Measurements from ENCODE around the gene LRRC8B.

DNA sequence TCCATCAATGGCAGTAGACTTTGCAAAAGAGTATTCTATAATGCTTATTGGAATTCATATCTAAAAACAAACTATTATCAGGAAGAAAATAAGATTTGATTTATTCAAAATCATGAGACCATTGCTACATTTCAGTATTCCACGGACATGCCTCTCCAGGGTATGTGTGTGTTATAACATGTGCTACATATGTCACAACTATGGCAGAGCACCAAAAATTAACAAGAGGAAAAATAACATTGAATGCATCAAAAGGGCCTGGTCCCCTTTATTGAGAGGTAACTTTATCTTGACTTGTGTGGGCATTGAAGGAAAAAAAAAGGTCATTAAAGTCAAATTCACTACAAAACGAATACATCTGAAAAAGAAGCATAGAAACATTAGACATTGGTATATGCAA lies 22.6 kb upstream of the LRRC8B start:
- TF ChIP-seq, protein P1, sequence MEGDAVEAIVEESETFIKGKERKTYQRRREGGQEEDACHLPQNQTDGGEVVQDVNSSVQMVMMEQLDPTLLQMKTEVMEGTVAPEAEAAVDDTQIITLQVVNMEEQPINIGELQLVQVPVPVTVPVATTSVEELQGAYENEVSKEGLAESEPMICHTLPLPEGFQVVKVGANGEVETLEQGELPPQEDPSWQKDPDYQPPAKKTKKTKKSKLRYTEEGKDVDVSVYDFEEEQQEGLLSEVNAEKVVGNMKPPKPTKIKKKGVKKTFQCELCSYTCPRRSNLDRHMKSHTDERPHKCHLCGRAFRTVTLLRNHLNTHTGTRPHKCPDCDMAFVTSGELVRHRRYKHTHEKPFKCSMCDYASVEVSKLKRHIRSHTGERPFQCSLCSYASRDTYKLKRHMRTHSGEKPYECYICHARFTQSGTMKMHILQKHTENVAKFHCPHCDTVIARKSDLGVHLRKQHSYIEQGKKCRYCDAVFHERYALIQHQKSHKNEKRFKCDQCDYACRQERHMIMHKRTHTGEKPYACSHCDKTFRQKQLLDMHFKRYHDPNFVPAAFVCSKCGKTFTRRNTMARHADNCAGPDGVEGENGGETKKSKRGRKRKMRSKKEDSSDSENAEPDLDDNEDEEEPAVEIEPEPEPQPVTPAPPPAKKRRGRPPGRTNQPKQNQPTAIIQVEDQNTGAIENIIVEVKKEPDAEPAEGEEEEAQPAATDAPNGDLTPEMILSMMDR (CRISPR knock-in tag; IDR thresholded peaks at IDR 0.05): no peak
- TF ChIP-seq U2AF2 (IDR thresholded peaks at IDR 0.05; ENCODE audit: low read depth, low read length): no peak
